ENCODE results near the gene BSN.

BSN gene

GRCh38 chr3:49553692-49554632, at the start of gene BSN:
TSS of gene BSN (plus strand) at chr3:49554477. CDS start at chr3:49554603, 126 bp downstream.
- DNase-seq, result peak; percentile 58 to 94 (median 86)

- DNase-seq, result no peak
Measured at GRCh38 chr3:49506906-49507305, 47.4 kb upstream of the BSN start.

GRCh38 chr3:49509028-49509561, 45.2 kb upstream of the BSN start:
- no peak for DNase-seq

GRCh38 chr3:49511639-49512038, 42.6 kb upstream of the BSN start:
- no peak for DNase-seq

GRCh38 chr3:49512781-49513355, 41.4 kb upstream of the BSN start:
- no peak for DNase-seq

- DNase-seq, result no peak
Measured at GRCh38 chr3:49513494-49514124, 40.7 kb upstream of the BSN start.

- no peak for DNase-seq
Measured at GRCh38 chr3:49518016-49518415, 36.3 kb upstream of the BSN start.

GRCh38 chr3:49518441-49518840, 35.8 kb upstream of the BSN start:
- no peak for DNase-seq

GRCh38 chr3:49519296-49519695, 35.0 kb upstream of the BSN start:
- peak in 54 of 58 donors; percentile 8 to 89 (median 62) for DNase-seq

GRCh38 chr3:49519916-49520385, 34.3 kb upstream of the BSN start:
- no peak for DNase-seq

- DNase-seq, result no peak
Measured at GRCh38 chr3:49523756-49524747, 30.2 kb upstream of the BSN start.

GRCh38 chr3:49529567-49529966, 24.7 kb upstream of the BSN start:
- no peak for DNase-seq

GRCh38 chr3:49530231-49530630, 24.0 kb upstream of the BSN start:
- no peak for DNase-seq

GRCh38 chr3:49530701-49531100, 23.6 kb upstream of the BSN start:
- DNase-seq, result no peak

- DNase-seq, result no peak
Measured at GRCh38 chr3:49531218-49531617, 23.1 kb upstream of the BSN start.

GRCh38 chr3:49531715-49532114, 22.6 kb upstream of the BSN start:
- DNase-seq, result no peak

GRCh38 chr3:49533031-49533430, 21.2 kb upstream of the BSN start:
- no peak for DNase-seq

- no peak for DNase-seq
Measured at GRCh38 chr3:49533786-49534519, 20.3 kb upstream of the BSN start.

GRCh38 chr3:49534581-49535441, 19.5 kb upstream of the BSN start:
- DNase-seq, result peak in 52 of 58 donors; percentile 4 to 90 (median 60)
